Peyer's patch (tissue), 4 donors: Measurements from ENCODE around the gene CSRNP2.

Experiments
- CTCF ChIP-seq, 6 experiments: fragments of 450-650 bp in 4 of 6; fragments of 200-600 bp in 2 of 6; sonication (generic) in 1 of 6; IDR thresholded peaks; one replicate each; pipeline ENCODE4 v1.5.1; 2017 to 2019; ENCODE audit warnings: antibody characterized with exemption in 6 of 6, mild to moderate bottlenecking in 3 of 6, moderate library complexity in 1 of 6
- POLR2A ChIP-seq, 2 donors: fragments of 450-650 bp; IDR thresholded peaks; one replicate each; pipeline ENCODE4 v1.5.1; 2017; ENCODE audit warnings: antibody characterized with exemption in 2 of 2, mild to moderate bottlenecking in 2 of 2, moderate library complexity in 2 of 2

GRCh38 chr12:51075390-51075789 lies 8.0 kb downstream of the CSRNP2 start:
- TF ChIP-seq POLR2A (IDR thresholded peaks at IDR 0.05), result no peak
- TF ChIP-seq CTCF (IDR thresholded peaks at IDR 0.05), result no peak
